HG02763 (cell line): ENCODE data around the gene SERTAD4.

Experiments
- ATAC-seq: cut with Tn5 transposase; IDR thresholded peaks from one replicate; pipeline ENCODE4 v1.9.1; 2021; ENCODE audit warnings: mild to moderate bottlenecking, moderate library complexity; ENCODE audit not compliant: unreplicated experiment

SERTAD4 gene

GRCh38 chr1:210231846-210232510 lies 618 bp upstream of the SERTAD4 start:
- ATAC-seq: no peak

GRCh38 chr1:210233216-210233494 lies 559 bp downstream of the SERTAD4 start:
- ATAC-seq: no peak

GRCh38 chr1:210233495-210234328 lies 1.1 kb downstream of the SERTAD4 start:
- ATAC-seq: no peak

- no peak for ATAC-seq
Observed at GRCh38 chr1:210234329-210234757, 1.7 kb downstream of the SERTAD4 start.

GRCh38 chr1:210235363-210236053 lies 2.9 kb downstream of the SERTAD4 start:
- ATAC-seq: no peak

GRCh38 chr1:210236386-210236839 lies 3.8 kb downstream of the SERTAD4 start:
- ATAC-seq: no peak

- no peak for ATAC-seq
Observed at GRCh38 chr1:210236840-210237409, 4.3 kb downstream of the SERTAD4 start.

- no peak for ATAC-seq
Observed at GRCh38 chr1:210237479-210237878, 4.9 kb downstream of the SERTAD4 start.

GRCh38 chr1:210237981-210238380 lies 5.4 kb downstream of the SERTAD4 start:
- no peak for ATAC-seq

- ATAC-seq: no peak
Observed at GRCh38 chr1:210239349-210240111, 6.9 kb downstream of the SERTAD4 start.

- ATAC-seq: no peak
Observed at GRCh38 chr1:210241121-210241520, 8.5 kb downstream of the SERTAD4 start.

- ATAC-seq: no peak
Observed at GRCh38 chr1:210244746-210245367, 12.3 kb downstream of the SERTAD4 start.

GRCh38 chr1:210246447-210246846 lies 13.9 kb downstream of the SERTAD4 start:
- peak; percentile 52 for ATAC-seq

GRCh38 chr1:210248341-210248740 lies 15.7 kb downstream of the SERTAD4 start:
- no peak for ATAC-seq

GRCh38 chr1:210250665-210250997 lies 18.0 kb downstream of the SERTAD4 start:
- ATAC-seq: no peak

GRCh38 chr1:210250998-210251679 lies 18.5 kb downstream of the SERTAD4 start:
- ATAC-seq: no peak

GRCh38 chr1:210251680-210252490 lies 19.3 kb downstream of the SERTAD4 start:
- no peak for ATAC-seq

GRCh38 chr1:210252621-210253051 lies 20.0 kb downstream of the SERTAD4 start:
- no peak for ATAC-seq

GRCh38 chr1:210254298-210254697 lies 21.7 kb downstream of the SERTAD4 start:
- ATAC-seq: no peak
